Activated naive CD4-positive, alpha-beta T cell treated with anti-CD3 and anti-CD28 coated beads, Interleukin-2, amount 50 U/mL, for 16 hours (primary cell): ENCODE measurements around the gene FMO2.
"Not testable (repeated sequence)": the region's sequence is repeated elsewhere in the genome, so short reads cannot be mapped to it uniquely, and the experiment has no call there.

Experiments
- DNase-seq: peaks from one replicate; pipeline ENCODE4 v3.0.0-alpha.2; 2020

Gene FMO2

GRCh38 chr1:171221665-171222591 lies 36.8 kb downstream of the FMO2 start:
- no peak for DNase-seq

GRCh38 chr1:171222936-171223335 lies 37.8 kb downstream of the FMO2 start:
- DNase-seq = no peak

GRCh38 chr1:171224257-171224656 lies 39.2 kb downstream of the FMO2 start:
- not testable (repeated sequence) for DNase-seq

GRCh38 chr1:171226747-171227370 lies 41.8 kb downstream of the FMO2 start:
- DNase-seq = no peak

- DNase-seq = no peak
Observed at GRCh38 chr1:171231326-171231725, 46.2 kb downstream of the FMO2 start.

GRCh38 chr1:171233183-171233582 lies 48.1 kb downstream of the FMO2 start:
- DNase-seq = no peak

- not testable (repeated sequence) for DNase-seq
Observed at GRCh38 chr1:171236231-171236630, 51.1 kb downstream of the FMO2 start.

GRCh38 chr1:171243878-171244277 lies 58.8 kb downstream of the FMO2 start:
- no peak for DNase-seq

GRCh38 chr1:171245458-171246064 lies 60.5 kb downstream of the FMO2 start:
- no peak for DNase-seq

GRCh38 chr1:171247501-171247900 lies 62.4 kb downstream of the FMO2 start:
- no peak for DNase-seq

GRCh38 chr1:171248302-171248701 lies 63.2 kb downstream of the FMO2 start, which contains the start of gene FMO1:
FMO1 (plus strand) TSS chr1:171248494; CDS start chr1:171258088, 9,594 bp downstream.
- no peak for DNase-seq

- no peak for DNase-seq
Observed at GRCh38 chr1:171248841-171249240, 63.7 kb downstream of the FMO2 start.

- DNase-seq = no peak
Observed at GRCh38 chr1:171250263-171250662, 65.2 kb downstream of the FMO2 start.

GRCh38 chr1:171251042-171251951 lies 66.2 kb downstream of the FMO2 start:
- DNase-seq = peak; percentile 22

- DNase-seq = no peak
Observed at GRCh38 chr1:171251952-171252300, 66.8 kb downstream of the FMO2 start.

- no peak for DNase-seq
Observed at GRCh38 chr1:171252482-171252881, 67.4 kb downstream of the FMO2 start.

GRCh38 chr1:171254859-171255258 lies 69.8 kb downstream of the FMO2 start:
- DNase-seq = no peak

GRCh38 chr1:171256940-171257606 lies 72.0 kb downstream of the FMO2 start:
- no peak for DNase-seq

GRCh38 chr1:171257607-171258076 lies 72.5 kb downstream of the FMO2 start:
- no peak for DNase-seq

- DNase-seq = no peak
Observed at GRCh38 chr1:171258429-171258828, 73.3 kb downstream of the FMO2 start.

GRCh38 chr1:171258943-171259342 lies 73.8 kb downstream of the FMO2 start:
- no peak for DNase-seq
